Activated T-cell treated with anti-CD3 and anti-CD28 coated beads for 1 hour (primary cell): ENCODE data around the gene KIFC3.
"Not testable (repeated sequence)": the region's sequence is repeated elsewhere in the genome, so short reads cannot be mapped to it uniquely, and the experiment has no call there.

Experiments
- DNase-seq: peaks from one replicate; pipeline ENCODE4 v3.0.0-alpha.2; 2020; ENCODE audit warnings: low read depth

KIFC3 gene

GRCh38 chr16:57753448-57754353 is 48.6 kb downstream of the KIFC3 start:
- no peak for DNase-seq

DNA sequence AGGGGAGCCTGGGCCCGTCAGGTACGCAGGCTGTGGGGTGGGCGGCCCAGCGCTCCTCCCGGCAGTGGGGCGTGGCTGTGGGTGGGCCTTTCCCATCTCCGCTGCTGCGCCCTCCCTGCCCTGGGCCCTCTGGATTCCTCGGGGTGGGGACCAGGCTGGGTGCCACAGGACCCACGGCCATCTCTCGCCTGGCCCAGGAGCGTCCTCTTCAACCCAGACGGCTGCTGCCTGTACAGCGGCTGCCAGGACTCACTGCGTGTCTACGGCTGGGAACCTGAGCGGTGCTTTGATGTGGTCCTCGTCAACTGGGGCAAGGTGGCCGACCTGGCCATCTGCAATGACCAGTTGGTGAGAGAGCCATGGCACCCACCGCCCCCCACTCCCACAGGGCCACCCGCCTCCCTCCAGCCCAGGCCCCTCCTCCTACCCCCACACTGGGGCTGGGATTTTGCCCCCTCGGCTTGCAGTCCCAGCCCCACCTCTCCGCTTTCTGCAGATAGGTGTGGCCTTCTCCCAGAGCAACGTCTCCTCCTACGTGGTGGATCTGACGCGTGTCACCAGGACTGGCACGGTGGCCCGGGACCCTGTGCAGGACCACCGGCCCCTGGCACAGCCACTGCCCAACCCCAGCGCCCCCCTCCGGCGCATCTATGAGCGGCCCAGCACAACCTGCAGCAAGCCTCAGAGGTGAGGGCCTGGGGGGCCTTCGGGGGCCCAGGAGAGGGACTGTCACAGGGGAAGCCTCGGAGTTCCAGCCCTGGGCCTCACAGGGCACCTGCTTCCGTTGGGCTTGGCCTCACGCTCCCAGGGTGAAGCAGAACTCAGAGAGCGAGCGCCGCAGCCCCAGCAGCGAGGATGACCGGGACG is 49.5 kb downstream of the KIFC3 start:
- DNase-seq, result no peak

DNA sequence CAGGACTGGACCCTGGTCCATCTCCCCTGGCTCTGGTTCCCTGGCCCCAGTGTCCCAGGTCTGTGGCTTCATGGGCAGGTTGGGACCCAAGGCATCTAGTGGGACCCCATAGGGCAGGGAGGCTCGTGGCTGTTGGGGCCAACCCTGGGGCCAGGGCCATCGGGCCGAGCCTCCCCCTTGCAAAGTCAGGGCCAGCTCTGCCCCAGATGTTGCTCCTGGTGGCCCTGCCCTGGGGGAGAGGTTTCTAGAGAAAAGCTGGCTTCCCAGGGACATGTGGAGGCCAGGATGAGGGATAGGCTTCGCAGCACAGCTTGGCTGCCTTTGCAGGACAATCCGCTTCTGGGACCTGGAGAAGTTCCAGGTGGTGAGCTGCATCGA is 50.1 kb downstream of the KIFC3 start:
- no peak for DNase-seq

DNA sequence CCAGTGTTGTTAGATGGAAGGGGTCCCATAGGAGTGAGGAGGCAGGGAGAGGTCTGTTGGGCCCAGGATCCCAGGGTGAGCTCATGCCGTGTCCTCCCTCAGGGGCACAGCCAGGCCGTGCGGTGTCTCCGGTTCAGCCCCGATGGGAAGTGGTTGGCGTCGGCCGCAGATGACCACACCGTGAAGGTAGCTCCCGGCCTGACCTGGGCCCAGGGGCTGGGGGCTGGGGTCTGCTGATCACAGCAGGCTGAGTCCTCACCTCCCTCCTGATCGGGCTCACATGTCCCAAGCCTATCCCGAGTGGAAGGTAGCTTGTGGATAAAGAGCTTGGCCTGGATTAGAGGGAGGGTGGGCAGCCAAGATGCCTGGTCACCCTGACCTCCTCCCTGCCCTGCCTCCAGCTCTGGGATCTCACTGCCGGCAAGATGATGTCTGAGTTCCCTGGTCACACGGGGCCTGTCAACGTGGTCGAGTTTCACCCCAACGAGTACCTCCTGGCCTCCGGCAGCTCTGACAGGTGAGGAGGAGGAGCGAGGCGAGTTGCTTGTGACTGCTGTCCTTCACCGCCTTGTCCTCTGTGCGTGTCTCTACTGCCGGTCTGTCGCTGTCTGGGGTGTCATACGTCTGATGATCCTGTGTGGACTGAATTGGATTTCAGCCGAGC is 50.6 kb downstream of the KIFC3 start:
- DNase-seq, result no peak

- DNase-seq, result no peak
These were observed 51.3 kb downstream of the KIFC3 start for GRCh38 chr16:57750796-57751538.

- no peak for DNase-seq
These were observed 52.3 kb downstream of the KIFC3 start for GRCh38 chr16:57749856-57750452.

DNA sequence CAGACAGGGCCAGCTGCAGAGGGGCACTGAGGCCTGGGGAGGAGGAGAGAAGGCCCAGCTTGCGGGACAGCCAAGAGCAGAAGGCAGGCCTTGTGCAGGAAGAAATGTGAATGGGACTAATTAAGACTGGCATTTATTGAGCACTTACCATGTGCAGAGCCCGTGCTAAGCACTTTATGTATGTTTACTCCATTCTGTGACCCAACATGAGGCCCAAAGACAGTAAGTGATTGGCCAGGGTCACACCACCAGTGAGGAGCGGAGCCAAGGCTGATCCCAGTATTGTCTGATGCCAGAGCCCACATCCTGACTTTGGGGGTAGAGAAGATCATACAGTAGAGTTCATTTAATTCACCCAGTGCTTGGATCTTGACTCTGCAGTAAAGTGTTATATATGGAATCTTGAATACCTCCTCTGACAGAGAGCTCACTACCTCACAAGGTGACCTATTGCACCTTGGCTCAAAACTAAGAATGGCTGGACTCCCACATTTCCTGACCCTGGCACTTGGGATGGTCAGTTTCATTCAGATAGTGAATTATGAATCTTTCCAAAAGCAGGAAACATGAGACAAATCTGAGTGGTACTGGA is 53.1 kb downstream of the KIFC3 start:
- no peak for DNase-seq

GRCh38 chr16:57748596-57748995 is 53.7 kb downstream of the KIFC3 start:
- no peak for DNase-seq

- DNase-seq, result no peak
These were observed 54.3 kb downstream of the KIFC3 start for GRCh38 chr16:57747996-57748395.

DNA sequence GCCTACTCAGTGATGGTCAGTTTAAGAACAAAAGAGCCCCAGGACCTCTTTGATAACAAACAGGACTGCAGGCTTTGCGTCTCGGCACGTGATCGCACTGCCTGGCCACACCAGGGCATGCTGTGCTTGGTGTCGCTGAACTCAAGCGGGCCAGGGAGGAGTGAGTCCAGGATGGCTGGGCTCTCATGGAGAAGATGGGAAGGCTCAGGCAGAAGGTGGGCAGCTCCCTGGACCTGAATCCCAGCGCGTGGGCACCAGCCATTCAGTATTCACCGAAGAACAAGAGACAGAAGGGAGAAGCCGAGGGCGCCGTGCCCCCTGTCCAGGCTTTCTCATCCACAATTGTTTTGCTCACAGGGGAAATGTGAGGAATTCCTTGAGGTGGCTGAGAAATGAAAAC is 54.8 kb downstream of the KIFC3 start:
- no peak for DNase-seq

DNA sequence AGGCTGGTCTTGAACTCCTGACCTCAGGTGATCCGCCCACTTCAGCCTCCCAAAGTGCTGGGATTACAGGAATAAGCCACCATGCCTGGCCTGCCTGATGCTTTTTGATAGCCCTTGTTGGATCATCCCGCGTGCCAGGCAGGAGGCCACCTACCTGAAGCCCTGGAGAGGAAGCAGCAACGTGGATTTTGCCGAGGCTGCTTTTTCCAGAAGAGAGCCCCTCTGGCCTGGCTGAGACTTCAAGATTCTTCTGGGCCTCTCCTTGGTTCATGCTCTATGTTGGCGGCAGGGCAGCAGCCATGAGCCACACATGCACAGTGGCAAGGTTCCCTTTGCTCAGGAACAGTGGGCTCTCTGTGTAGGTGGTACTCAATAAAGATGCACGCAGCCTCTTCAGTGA is 55.2 kb downstream of the KIFC3 start:
- DNase-seq, result no peak

DNA sequence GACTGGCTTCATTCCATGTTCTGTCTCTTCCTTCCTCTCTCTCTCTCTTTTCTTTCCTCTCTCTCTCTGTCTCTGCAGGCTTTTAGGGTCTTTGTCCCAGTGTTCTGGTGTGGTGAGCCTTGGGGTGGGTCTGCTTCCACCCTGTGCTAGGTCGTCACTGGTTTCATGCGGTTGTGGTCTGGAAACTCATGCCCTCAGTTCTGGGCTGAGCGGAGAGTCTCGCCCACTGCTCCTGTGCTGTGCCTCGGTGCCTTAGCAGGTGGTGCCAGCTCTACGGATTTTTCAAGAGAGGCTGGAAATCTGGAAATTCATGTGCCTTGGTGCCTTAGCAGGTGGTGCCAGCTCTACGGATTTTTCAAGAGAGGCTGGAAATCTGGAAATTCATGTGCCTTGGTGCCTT is 56.0 kb downstream of the KIFC3 start:
- DNase-seq, result not testable (repeated sequence)

- no peak for DNase-seq
These were observed 56.5 kb downstream of the KIFC3 start for GRCh38 chr16:57745768-57746167.

DNA sequence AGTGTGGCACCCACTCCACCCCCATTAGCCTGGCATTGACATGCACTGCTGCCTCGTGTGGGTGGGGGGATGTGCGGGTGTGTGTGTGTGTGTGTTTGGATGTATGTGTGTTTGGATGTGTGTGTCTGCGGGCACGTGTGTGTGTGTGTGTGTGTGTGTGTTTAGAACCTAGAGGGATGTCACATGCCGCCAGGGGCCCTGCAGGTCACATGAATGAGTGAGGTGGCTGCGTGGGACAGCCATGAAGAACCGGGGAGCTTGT is 57.7 kb downstream of the KIFC3 start:
- DNase-seq, result no peak

GRCh38 chr16:57743886-57744641 is 58.2 kb downstream of the KIFC3 start:
- no peak for DNase-seq

DNA sequence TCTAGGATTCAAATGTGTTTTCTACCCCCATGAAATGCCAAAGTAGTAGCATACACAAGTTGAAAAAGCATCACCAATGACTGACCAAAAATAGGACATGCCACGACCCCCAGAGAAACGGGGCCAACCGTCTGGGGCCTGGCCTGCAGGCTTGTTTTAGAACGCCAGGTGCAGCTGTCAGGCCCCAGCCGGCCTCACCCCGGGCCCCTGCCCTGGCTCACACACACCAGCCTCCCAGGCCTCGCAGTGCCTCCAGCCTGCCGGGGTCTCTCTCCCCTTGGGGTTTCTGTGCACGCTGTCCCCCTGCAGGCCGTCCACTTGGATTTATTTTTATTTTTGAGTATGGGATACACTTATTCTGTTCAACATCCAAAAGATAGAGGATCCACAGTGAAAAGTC is 58.8 kb downstream of the KIFC3 start:
- no peak for DNase-seq

GRCh38 chr16:57742543-57742942 is 59.7 kb downstream of the KIFC3 start:
- DNase-seq, result no peak

DNA sequence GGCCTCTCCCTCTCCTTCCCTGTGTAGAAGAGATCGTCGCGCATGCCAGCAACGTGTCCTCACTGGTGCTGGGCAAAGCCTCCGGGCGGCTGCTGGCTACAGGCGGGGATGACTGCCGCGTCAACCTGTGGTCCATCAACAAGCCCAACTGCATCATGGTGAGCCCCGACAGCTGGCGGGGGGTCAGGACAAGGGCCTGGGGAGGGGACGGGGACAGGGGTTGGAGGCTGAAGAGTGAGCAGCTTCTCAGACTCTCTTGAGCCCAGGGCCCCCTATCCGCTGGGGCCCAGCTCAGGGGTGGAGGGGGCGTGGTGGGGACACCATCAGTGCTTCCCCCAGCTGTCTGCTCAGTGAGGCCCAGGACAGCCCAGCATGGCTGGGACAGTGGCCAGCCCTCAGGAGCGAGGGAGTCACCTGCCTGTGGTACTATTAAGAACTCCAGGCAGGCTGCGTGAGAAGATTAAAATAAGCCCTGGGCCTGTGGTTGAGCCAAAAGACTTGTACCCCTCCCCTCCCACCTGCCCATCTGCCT is 60.6 kb downstream of the KIFC3 start:
- no peak for DNase-seq

DNA sequence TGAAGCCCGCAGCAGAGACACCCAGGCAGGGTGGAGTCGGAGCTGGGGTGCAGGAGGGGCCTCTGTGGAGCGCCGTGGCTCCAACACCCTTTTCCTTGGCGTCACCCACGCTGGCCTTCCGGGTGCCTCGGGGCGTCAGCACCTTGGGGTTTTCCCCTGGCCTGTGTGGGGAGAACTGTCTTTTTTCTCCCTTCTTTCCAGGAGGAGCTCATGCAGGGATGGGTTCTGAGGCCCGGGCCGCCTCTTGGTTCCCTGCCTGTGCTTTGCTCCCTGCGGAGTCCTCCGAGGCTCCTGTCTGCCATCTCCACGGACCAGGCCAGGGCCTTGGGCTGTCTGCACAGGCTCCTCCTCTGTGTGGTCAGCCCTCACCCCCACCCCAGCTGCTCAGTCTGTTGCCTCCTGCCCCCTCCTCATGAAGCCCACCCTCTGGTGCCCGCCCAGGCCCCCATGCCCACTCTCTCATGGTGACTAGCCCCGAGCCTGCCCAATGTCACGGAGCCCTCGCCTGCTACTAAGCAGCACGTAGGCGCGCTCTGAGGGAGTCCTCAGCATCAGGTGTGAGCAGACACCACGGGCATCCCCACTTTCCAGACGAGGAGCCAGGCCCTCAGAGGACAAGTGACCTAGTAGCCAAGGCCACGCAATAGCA is 61.7 kb downstream of the KIFC3 start:
- no peak for DNase-seq
